CD4-positive, CD25-positive, alpha-beta regulatory T cell (primary cell): ENCODE data around the gene NTF3. TPM values are rescaled to one million over a fixed set of nuclear protein-coding genes. Genes with fewer than 3 reads are reported as not detected.

Experiments used
- ATAC-seq, 2 donors: fragments of 150-1000 bp; cut with Tn5 transposase; one replicate each; pipeline ENCODE4 v1.10.0; 2021; ENCODE audit warnings: low read depth in 2 of 2, moderate number of reproducible peaks in 2 of 2, moderate library complexity in 1 of 2
- DNase-seq, 3 donors: peaks; one replicate each; pipeline versions ENCODE4 v3.0.0 to v3.0.0-alpha.2; 2012 to 2022; ENCODE audit warnings: mixed read lengths in 1 of 3
- H3K27ac ChIP-seq: one replicate; pipeline ENCODE4 v1.7.0; 2013; ENCODE audit warnings: mild to moderate bottlenecking, low read length; ENCODE audit not compliant: insufficient read depth, poor library complexity, severe bottlenecking
- H3K27me3 ChIP-seq: one replicate; pipeline ENCODE4 v1.7.0; 2013; ENCODE audit warnings: low read length; ENCODE audit not compliant: control insufficient read depth, insufficient read depth
- H3K36me3 ChIP-seq: one replicate; pipeline ENCODE4 v1.7.0; 2013; ENCODE audit warnings: mild to moderate bottlenecking, low read length, moderate library complexity; ENCODE audit not compliant: control insufficient read depth, insufficient read depth
- H3K4me1 ChIP-seq: 2 replicates; pipeline ENCODE4 v1.7.0; 2013; ENCODE audit warnings: mild to moderate bottlenecking, low read length; ENCODE audit not compliant: insufficient read depth, control insufficient read depth, poor library complexity, severe bottlenecking
- H3K4me3 ChIP-seq: one replicate; pipeline ENCODE4 v1.7.0; 2013; ENCODE audit warnings: low read depth, mild to moderate bottlenecking, low read length, moderate library complexity
- H3K9me3 ChIP-seq, 2 experiments: 1 replicate in 1 of 2; 2 replicates in 1 of 2; pipeline ENCODE4 v1.7.0; 2013; ENCODE audit warnings: low read length in 2 of 2, mild to moderate bottlenecking in 1 of 2, moderate library complexity in 1 of 2; ENCODE audit not compliant: control insufficient read depth in 2 of 2
- H3K27ac Mint-ChIP-seq, 3 donors: one replicate each; pipeline ENCODE4 v1.8.0; 2020 to 2022; ENCODE audit warnings: mild to moderate bottlenecking in 3 of 3, mixed read lengths in 3 of 3, moderate library complexity in 2 of 3
- H3K27me3 Mint-ChIP-seq: one replicate; pipeline ENCODE4 v1.8.0; 2022; ENCODE audit warnings: mild to moderate bottlenecking, mixed read lengths
- H3K36me3 Mint-ChIP-seq: one replicate; pipeline ENCODE4 v1.8.0; 2020; ENCODE audit warnings: mixed read lengths
- H3K4me1 Mint-ChIP-seq, 4 donors: one replicate each; pipeline ENCODE4 v1.8.0; 2020 to 2022; ENCODE audit warnings: mixed read lengths in 4 of 4, mild to moderate bottlenecking in 1 of 4
- H3K4me3 Mint-ChIP-seq, 4 donors: one replicate each; pipeline ENCODE4 v1.8.0; 2020 to 2022; ENCODE audit warnings: mild to moderate bottlenecking in 4 of 4, mixed read lengths in 4 of 4, moderate library complexity in 3 of 4
- H3K9me3 Mint-ChIP-seq, 7 donors: one replicate each; pipeline ENCODE4 v1.8.0; 2020 to 2022; ENCODE audit warnings: mixed read lengths in 7 of 7, mild to moderate bottlenecking in 3 of 7, moderate library complexity in 2 of 7
- polyA plus RNA-seq, 4 donors: library from polyadenylated mRNA; unstranded; fragments of 300-500 nt; fragmentation: Illumina TruSeq; gene quantifications; one replicate each; pipeline ENCODE4 v1.2.3, GENCODE V29; 2021
- total RNA-seq: library from RNA; stranded (reverse); gene quantifications from one replicate; pipeline ENCODE4 v1.2.3, GENCODE V29; 2022

Gene NTF3
- total and polyA plus RNA-seq, 5 donors from 2014 or later, result not detected

GRCh38 chr12:5455045-5455444 lies 23.1 kb downstream of the NTF3 start:
- peaks cover 0 to 4% (median 1%) of the 10 kb centered on the region in 4 donors for H3K4me1 Mint-ChIP-seq
- Histone ChIP-seq H3K9me3 (no peaks in the 10 kb centered on the region), H3K36me3 (no peaks in the 10 kb centered on the region), H3K27ac (no peak overlapping the region), H3K4me3 (no peak overlapping the region), H3K4me1 (no peaks in the 10 kb centered on the region), H3K27me3 (no peaks in the 10 kb centered on the region)
- ATAC-seq, result no peak
- no peak overlapping the region for H3K4me3 Mint-ChIP-seq
- H3K27ac Mint-ChIP-seq, result no peak overlapping the region
- H3K27me3 Mint-ChIP-seq, result peaks cover 6% of the 10 kb centered on the region
- DNase-seq, result no peak
- H3K9me3 Mint-ChIP-seq, result no peaks in the 10 kb centered on the region
- H3K36me3 Mint-ChIP-seq, result no peaks in the 10 kb centered on the region

GRCh38 chr12:5456030-5456429 lies 24.1 kb downstream of the NTF3 start:
- Mint-ChIP-seq H3K36me3 (no peaks in the 10 kb centered on the region), H3K27me3 (peaks cover 6% of the 10 kb centered on the region), H3K4me1 (peaks cover 0 to 4% (median 1%) of the 10 kb centered on the region in 4 donors), H3K27ac (no peak overlapping the region), H3K9me3 (no peaks in the 10 kb centered on the region), H3K4me3 (no peak overlapping the region)
- no peaks in the 10 kb centered on the region for H3K27me3 ChIP-seq
- ATAC-seq, result no peak
- no peak overlapping the region for H3K27ac ChIP-seq
- H3K36me3 ChIP-seq, result no peaks in the 10 kb centered on the region
- H3K9me3 ChIP-seq, result no peaks in the 10 kb centered on the region
- no peaks in the 10 kb centered on the region for H3K4me1 ChIP-seq
- H3K4me3 ChIP-seq, result no peak overlapping the region
- no peak for DNase-seq

- no peak overlapping the region for H3K4me3 ChIP-seq
- Mint-ChIP-seq H3K36me3 (no peaks in the 10 kb centered on the region), H3K27ac (no peak overlapping the region), H3K9me3 (no peaks in the 10 kb centered on the region), H3K27me3 (peaks cover 6% of the 10 kb centered on the region), H3K4me1 (peaks cover 0 to 4% (median 1%) of the 10 kb centered on the region in 4 donors), H3K4me3 (no peak overlapping the region)
- H3K9me3 ChIP-seq, result no peaks in the 10 kb centered on the region
- H3K36me3 ChIP-seq, result no peaks in the 10 kb centered on the region
- DNase-seq, result no peak
- H3K4me1 ChIP-seq, result no peaks in the 10 kb centered on the region
- ATAC-seq, result no peak
- H3K27me3 ChIP-seq, result no peaks in the 10 kb centered on the region
- H3K27ac ChIP-seq, result no peak overlapping the region
Observed at GRCh38 chr12:5456906-5457305, 25.0 kb downstream of the NTF3 start.

DNA sequence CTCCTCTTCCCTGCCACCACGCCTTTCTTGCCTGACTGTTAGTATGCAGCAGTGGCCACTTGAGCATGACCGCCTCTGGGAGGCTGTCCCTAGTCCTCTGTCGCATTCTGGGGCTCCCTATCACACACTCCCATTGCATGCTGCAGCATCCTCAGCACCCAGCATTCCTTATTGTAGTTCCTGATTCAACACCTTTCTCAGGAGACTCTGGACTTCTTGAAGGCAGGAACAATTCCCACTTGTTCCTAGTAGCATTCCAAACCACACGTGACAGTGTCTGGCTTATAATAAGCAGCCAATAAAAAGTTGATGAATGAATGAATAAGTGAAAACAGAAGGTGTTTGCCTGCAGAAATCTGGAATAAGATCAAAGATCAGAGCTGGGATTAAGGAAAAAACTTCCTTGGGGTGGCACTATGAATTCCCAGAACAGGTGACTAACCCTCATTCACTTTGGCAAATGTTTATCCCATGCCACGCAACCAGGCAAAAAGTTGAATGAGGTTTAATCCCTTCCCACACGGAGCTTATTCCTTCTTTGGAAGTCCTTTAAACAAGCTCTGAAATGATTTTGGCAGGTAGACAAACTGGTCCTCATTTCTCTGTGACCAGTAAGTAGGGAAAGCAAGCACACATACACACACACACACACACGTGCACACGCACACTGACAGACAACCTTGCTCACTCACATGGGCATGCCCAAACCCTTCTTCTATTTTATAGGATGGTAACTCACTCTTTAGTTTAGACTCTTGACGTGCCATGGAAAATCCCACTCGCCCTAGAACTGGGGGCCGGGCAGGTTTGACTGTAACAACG lies 26.5 kb downstream of the NTF3 start:
- Mint-ChIP-seq H3K9me3 (peaks cover 0 to 1% (median 0%) of the 10 kb centered on the region in 7 donors), H3K27me3 (peaks cover 6% of the 10 kb centered on the region), H3K27ac (no peak overlapping the region), H3K4me3 (no peak overlapping the region), H3K36me3 (no peaks in the 10 kb centered on the region), H3K4me1 (peaks cover 0 to 4% (median 1%) of the 10 kb centered on the region in 4 donors)
- ATAC-seq (no peak), DNase-seq (no peak)
- H3K27ac ChIP-seq, result no peak overlapping the region
- no peaks in the 10 kb centered on the region for H3K36me3 ChIP-seq
- no peaks in the 10 kb centered on the region for H3K27me3 ChIP-seq
- no peaks in the 10 kb centered on the region for H3K9me3 ChIP-seq
- no peaks in the 10 kb centered on the region for H3K4me1 ChIP-seq
- H3K4me3 ChIP-seq, result no peak overlapping the region

DNA sequence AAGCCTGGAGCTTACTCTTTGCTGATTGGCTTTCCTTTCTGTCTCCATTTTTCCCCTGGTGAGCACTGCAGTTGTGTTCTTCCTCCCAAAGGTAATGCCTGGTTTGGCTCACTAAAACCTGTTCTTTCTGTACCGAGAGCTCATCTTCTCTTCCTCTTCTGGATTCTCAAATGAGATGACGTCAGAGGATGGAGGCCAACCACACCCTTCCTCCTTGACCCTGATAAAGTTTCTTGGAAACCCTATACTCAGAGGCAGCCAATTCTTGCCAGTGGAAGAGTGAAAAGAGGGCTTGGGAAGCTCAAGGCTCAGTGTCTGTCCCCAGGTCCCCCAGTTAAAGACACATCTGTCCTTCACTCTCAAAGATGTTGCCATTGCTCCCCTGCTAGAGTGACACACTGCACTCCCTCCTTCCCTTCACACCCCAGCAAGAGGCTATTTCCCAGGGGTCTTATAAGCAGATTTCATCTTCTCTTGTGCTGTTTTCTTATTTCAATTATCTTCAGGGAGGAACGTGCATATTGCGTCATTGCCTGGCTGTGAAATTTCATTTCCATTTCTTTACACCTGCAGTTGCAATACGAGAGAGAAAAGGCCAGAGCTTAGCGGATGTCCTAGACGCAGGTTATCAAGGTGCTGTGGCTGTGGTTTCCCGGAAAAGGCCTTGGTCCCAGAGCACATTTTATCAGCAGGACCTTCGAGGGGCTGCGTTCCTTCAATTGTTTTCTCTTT lies 27.3 kb downstream of the NTF3 start:
- H3K9me3 ChIP-seq, result no peaks in the 10 kb centered on the region
- no peak overlapping the region for H3K27ac ChIP-seq
- peaks cover 0 to 1% (median 0%) of the 10 kb centered on the region in 7 donors for H3K9me3 Mint-ChIP-seq
- DNase-seq (no peak), ATAC-seq (no peak)
- H3K27me3 Mint-ChIP-seq, result peaks cover 6% of the 10 kb centered on the region
- H3K4me3 Mint-ChIP-seq, result no peak overlapping the region
- no peaks in the 10 kb centered on the region for H3K4me1 ChIP-seq
- peaks cover 0 to 4% (median 1%) of the 10 kb centered on the region in 4 donors for H3K4me1 Mint-ChIP-seq
- H3K4me3 ChIP-seq, result no peak overlapping the region
- H3K36me3 Mint-ChIP-seq, result no peaks in the 10 kb centered on the region
- H3K27me3 ChIP-seq, result no peaks in the 10 kb centered on the region
- no peaks in the 10 kb centered on the region for H3K36me3 ChIP-seq
- H3K27ac Mint-ChIP-seq, result no peak overlapping the region

- H3K27ac Mint-ChIP-seq, result no peak overlapping the region
- ATAC-seq (no peak), DNase-seq (no peak)
- Histone ChIP-seq H3K27ac (no peak overlapping the region), H3K4me1 (no peaks in the 10 kb centered on the region), H3K4me3 (no peak overlapping the region), H3K27me3 (peaks cover 2% of the 10 kb centered on the region), H3K36me3 (no peaks in the 10 kb centered on the region), H3K9me3 (no peaks in the 10 kb centered on the region)
- no peaks in the 10 kb centered on the region for H3K36me3 Mint-ChIP-seq
- peaks cover 0 to 1% (median 0%) of the 10 kb centered on the region in 7 donors for H3K9me3 Mint-ChIP-seq
- no peak overlapping the region for H3K4me3 Mint-ChIP-seq
- peaks cover 0 to 4% (median 1%) of the 10 kb centered on the region in 4 donors for H3K4me1 Mint-ChIP-seq
- peaks cover 6% of the 10 kb centered on the region for H3K27me3 Mint-ChIP-seq
Observed at GRCh38 chr12:5460817-5461216, 28.9 kb downstream of the NTF3 start.

DNA sequence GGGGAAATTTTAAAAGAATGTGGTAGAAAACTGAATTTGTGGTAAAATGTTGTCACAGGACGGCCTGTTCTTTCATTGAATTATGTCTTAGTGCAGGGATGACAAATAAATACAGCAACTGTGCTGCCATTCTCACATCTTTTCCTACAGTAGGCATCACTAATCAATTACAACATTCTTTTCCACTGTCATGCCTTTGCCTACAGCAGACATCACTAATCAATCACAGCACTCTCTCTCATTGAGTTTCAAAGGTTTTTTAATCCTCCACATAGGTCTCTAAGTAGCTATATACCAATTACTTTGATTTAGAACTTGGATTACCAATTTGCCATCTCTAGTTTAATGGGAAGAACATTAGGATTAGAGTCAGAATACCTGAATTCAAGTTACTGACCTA lies 30.1 kb downstream of the NTF3 start:
- Histone ChIP-seq H3K36me3 (no peaks in the 10 kb centered on the region), H3K27ac (no peak overlapping the region), H3K4me3 (no peak overlapping the region), H3K4me1 (no peaks in the 10 kb centered on the region), H3K9me3 (no peaks in the 10 kb centered on the region), H3K27me3 (peaks cover 2% of the 10 kb centered on the region)
- no peak for DNase-seq
- H3K4me3 Mint-ChIP-seq, result no peak overlapping the region
- H3K4me1 Mint-ChIP-seq, result peaks cover 0 to 4% (median 0%) of the 10 kb centered on the region in 4 donors
- peaks cover 6% of the 10 kb centered on the region for H3K27me3 Mint-ChIP-seq
- no peaks in the 10 kb centered on the region for H3K36me3 Mint-ChIP-seq
- H3K27ac Mint-ChIP-seq, result no peak overlapping the region
- no peak for ATAC-seq
- H3K9me3 Mint-ChIP-seq, result peaks cover 0 to 1% (median 0%) of the 10 kb centered on the region in 7 donors
